Karpas-422 (cell line): ENCODE measurements around the gene KIAA2012. TPM values are rescaled to one million over a fixed set of nuclear protein-coding genes. Genes with fewer than 3 reads are reported as not detected.

Experiments used
- DNase-seq: peaks from one replicate; pipeline ENCODE4 v3.0.0-alpha.2; 2015
- H2AFZ ChIP-seq: fragments of 200-600 bp; sonication (generic); 2 replicates; pipeline ENCODE4 v1.6.1; 2014; ENCODE audit warnings: antibody characterized with exemption, low read length, mixed read lengths
- H3K27ac ChIP-seq: fragments of 200-600 bp; sonication (generic); 2 replicates; pipeline ENCODE4 v1.5.1; 2014; ENCODE audit warnings: mild to moderate bottlenecking, low read length, moderate library complexity
- H3K27me3 ChIP-seq: fragments of 200-600 bp; sonication (generic); 2 replicates; pipeline ENCODE4 v1.6.1; 2014; ENCODE audit warnings: low read length, mixed read lengths
- H3K36me3 ChIP-seq: fragments of 200-600 bp; sonication (generic); 2 replicates; pipeline ENCODE4 v1.6.1; 2014; ENCODE audit warnings: low read length, mixed read lengths; ENCODE audit not compliant: insufficient read depth
- H3K4me1 ChIP-seq: fragments of 200-600 bp; sonication (generic); 2 replicates; pipeline ENCODE4 v1.6.1; 2014; ENCODE audit warnings: mild to moderate bottlenecking, low read length, mixed read lengths
- H3K4me2 ChIP-seq: fragments of 200-600 bp; sonication (generic); 2 replicates; pipeline ENCODE4 v1.6.1; 2014; ENCODE audit warnings: low read length, low read depth, mild to moderate bottlenecking; ENCODE audit not compliant: poor library complexity, severe bottlenecking
- H3K4me3 ChIP-seq: fragments of 200-600 bp; sonication (generic); 2 replicates; pipeline ENCODE4 v1.5.1; 2014; ENCODE audit warnings: mild to moderate bottlenecking, antibody characterized with exemption, low read length, mixed read lengths
- H3K79me2 ChIP-seq: fragments of 200-600 bp; sonication (generic); 2 replicates; pipeline ENCODE4 v1.6.1; 2014; ENCODE audit warnings: mild to moderate bottlenecking, low read length, mixed read lengths
- H3K9ac ChIP-seq: fragments of 200-600 bp; sonication (generic); 2 replicates; pipeline ENCODE4 v1.6.0; 2014; ENCODE audit warnings: low read length
- H3K9me2 ChIP-seq: fragments of 200-600 bp; sonication (generic), shearing (Covaris generic); replicated peaks from 2 replicates; pipeline ENCODE4 v1.6.0; 2014; ENCODE audit warnings: mild to moderate bottlenecking, low read length, moderate library complexity; ENCODE audit not compliant: insufficient read depth
- H3K9me3 ChIP-seq: fragments of 300-700, 200-600 bp; sonication (generic); 2 replicates; pipeline ENCODE4 v1.6.1; 2014; ENCODE audit warnings: low read length, mixed read lengths
- H4K20me1 ChIP-seq: fragments of 200-600 bp; sonication (generic); 2 replicates; pipeline ENCODE4 v1.6.1; 2014; ENCODE audit warnings: mild to moderate bottlenecking, antibody characterized with exemption, low read length, low read depth; ENCODE audit not compliant: insufficient read depth
- total RNA-seq: library from RNA; depleted of rRNA; stranded (reverse); fragments of >200 nt; shearing (Covaris generic); gene quantifications from 2 replicates; pipeline ENCODE4 v1.2.3, GENCODE V29; 2014; ENCODE audit warnings: low replicate concordance

The KIAA2012 gene
- total RNA-seq, 1 experiment from 2014 or later = 0.89 TPM

DNA sequence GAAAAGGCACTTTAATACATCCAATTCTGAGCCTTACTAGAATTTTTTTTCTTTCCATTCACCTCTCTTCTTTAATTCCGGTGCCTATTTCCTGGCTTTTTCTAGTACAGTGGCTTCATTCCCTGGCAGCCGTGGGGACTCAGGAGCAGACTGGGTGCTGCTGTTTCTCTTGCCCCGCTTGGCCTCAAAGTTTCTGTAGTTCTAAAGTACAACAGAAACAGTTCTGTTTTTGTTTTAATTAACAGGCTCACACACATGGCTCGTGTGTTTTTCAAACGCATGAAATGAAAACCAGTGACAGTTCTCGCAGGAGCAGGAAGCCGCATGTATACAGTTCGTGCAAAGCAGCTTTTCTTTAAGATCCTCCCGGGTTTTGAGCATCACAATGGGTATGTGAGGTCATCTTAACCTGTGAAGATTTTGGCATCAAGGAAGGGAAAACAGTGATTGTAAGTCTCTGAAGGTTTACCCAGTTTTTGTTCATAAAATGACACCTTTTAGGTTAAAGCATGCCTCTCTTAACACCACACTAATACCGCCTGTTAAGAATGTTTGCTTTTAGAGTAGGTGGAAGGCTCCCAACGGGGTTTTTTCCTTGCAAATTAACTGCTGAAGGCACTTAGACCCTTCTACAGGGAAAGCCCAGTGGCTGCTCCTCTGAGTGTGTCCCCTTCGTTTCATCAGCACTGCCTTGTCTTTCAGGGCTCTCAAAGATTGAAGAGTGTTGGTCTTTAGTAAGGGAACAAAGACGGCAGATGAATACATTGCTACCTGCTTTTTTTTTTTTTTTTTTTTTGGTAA is 33.6 kb upstream of the KIAA2012 start:
- H3K36me3 ChIP-seq = no peaks in the 10 kb centered on the region
- no peak overlapping the region for H3K4me3 ChIP-seq
- DNase-seq = no peak
- peak overlapping the region; percentile 1 for H3K4me2 ChIP-seq
- no peaks in the 10 kb centered on the region for H3K9me2 ChIP-seq
- no peak overlapping the region for H2AFZ ChIP-seq
- H3K27ac ChIP-seq = no peak overlapping the region
- no peak overlapping the region for H3K9ac ChIP-seq
- H3K4me1 ChIP-seq = peaks cover 36% of the 10 kb centered on the region
- H4K20me1 ChIP-seq = no peaks in the 10 kb centered on the region; the same call in 1 of the 2 replicates
- no peaks in the 10 kb centered on the region for H3K27me3 ChIP-seq
- H3K9me3 ChIP-seq = no peaks in the 10 kb centered on the region
- no peaks in the 10 kb centered on the region for H3K79me2 ChIP-seq

DNA sequence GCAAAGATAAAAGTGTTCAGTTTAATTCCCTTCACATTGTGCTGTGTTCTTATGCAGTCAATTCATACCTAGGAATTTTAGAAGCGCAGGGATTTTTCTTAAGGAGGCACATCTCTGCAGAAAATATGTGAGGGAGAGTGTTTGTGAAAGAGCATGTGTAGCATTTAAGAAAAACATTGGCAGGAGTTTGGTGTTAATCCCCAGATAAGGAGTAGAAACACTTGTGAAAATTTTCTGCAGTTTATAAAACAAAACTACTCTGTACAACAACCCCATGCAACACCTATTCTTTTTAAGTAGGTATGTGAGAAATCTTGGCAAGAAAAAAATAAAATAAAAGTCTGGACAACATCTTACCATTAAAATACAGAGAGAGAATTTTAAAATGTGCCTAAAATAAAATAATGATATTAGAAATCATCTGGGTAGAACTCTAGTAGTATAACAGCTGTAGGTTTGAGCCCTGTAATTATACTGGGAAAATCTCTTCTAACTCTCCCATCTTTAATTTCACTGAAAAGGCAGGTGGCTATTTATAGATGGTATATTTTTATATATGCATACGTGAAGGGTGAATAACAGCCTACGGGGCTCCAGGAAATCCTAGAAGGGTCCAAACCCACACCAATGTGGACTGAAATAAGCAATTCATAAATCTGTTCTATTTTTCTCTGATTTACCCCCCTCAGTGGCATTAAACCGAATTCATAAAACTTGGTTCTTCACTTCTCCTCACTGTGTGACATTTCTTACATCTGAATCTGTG is 32.8 kb upstream of the KIAA2012 start:
- H3K9ac ChIP-seq = no peak overlapping the region
- no peak overlapping the region for H3K4me3 ChIP-seq
- no peaks in the 10 kb centered on the region for H3K9me3 ChIP-seq
- H3K79me2 ChIP-seq = no peaks in the 10 kb centered on the region
- H2AFZ ChIP-seq = no peak overlapping the region
- no peaks in the 10 kb centered on the region for H3K27me3 ChIP-seq
- DNase-seq = no peak
- H3K4me2 ChIP-seq = no peak overlapping the region
- no peaks in the 10 kb centered on the region for H3K36me3 ChIP-seq
- H3K9me2 ChIP-seq = no peaks in the 10 kb centered on the region
- peaks cover 30% of the 10 kb centered on the region for H3K4me1 ChIP-seq
- H4K20me1 ChIP-seq = no peaks in the 10 kb centered on the region
- H3K27ac ChIP-seq = no peak overlapping the region

DNA sequence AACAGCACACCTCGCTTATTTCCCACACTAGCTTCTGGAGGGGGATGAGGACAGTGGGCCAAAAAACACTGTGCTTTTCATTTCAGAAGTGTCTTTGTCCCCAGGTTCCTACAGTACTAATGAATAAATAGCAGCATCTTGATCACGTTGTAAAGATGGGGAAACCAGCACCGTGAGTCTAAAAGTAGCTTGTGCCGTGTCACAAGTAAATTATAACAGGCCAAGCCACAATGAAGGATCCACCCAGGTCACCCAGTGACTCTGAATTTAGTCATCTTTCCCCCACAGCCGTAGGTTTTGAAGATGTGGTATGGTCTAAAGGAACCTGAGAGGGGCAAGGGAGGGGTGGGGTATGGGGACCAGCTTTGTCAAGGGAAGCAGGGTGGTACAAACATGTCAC is 30.6 kb upstream of the KIAA2012 start:
- Histone ChIP-seq H3K79me2 (no peaks in the 10 kb centered on the region), H3K27me3 (no peaks in the 10 kb centered on the region), H3K4me3 (no peak overlapping the region), H3K9me3 (no peaks in the 10 kb centered on the region), H3K27ac (no peak overlapping the region), H3K9me2 (no peaks in the 10 kb centered on the region), H3K36me3 (no peaks in the 10 kb centered on the region), H2AFZ (no peak overlapping the region), H3K4me2 (no peak overlapping the region), H3K9ac (no peak overlapping the region), H3K4me1 (peaks cover 25% of the 10 kb centered on the region), H4K20me1 (no peaks in the 10 kb centered on the region)
- no peak for DNase-seq

DNA sequence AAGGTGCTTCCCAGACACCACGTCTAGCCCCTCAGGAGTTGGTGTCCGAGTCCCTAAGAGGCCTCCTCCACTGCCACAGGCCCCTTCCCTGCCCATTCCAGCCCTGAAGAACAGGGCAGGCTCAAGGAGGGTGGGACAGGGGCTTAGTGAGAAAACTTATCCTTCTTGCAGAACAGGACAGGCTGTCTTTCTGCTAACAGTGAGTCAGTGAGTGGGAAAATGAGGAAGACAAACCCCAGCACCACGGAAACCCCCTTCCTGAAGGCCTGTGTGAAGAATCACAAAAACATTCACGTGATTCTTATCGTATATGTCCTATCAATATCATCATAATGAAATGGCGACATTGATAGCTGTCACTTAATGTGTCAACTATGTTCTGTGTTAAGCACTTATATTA is 29.6 kb upstream of the KIAA2012 start:
- H3K4me2 ChIP-seq = no peak overlapping the region
- no peaks in the 10 kb centered on the region for H3K9me3 ChIP-seq
- no peak overlapping the region for H2AFZ ChIP-seq
- H3K4me3 ChIP-seq = no peak overlapping the region
- H3K27ac ChIP-seq = no peak overlapping the region
- peaks cover 20% of the 10 kb centered on the region for H3K4me1 ChIP-seq
- H3K27me3 ChIP-seq = no peaks in the 10 kb centered on the region
- no peaks in the 10 kb centered on the region for H3K36me3 ChIP-seq
- H3K9ac ChIP-seq = no peak overlapping the region
- H3K79me2 ChIP-seq = no peaks in the 10 kb centered on the region
- H4K20me1 ChIP-seq = no peaks in the 10 kb centered on the region
- no peaks in the 10 kb centered on the region for H3K9me2 ChIP-seq
- DNase-seq = no peak

DNA sequence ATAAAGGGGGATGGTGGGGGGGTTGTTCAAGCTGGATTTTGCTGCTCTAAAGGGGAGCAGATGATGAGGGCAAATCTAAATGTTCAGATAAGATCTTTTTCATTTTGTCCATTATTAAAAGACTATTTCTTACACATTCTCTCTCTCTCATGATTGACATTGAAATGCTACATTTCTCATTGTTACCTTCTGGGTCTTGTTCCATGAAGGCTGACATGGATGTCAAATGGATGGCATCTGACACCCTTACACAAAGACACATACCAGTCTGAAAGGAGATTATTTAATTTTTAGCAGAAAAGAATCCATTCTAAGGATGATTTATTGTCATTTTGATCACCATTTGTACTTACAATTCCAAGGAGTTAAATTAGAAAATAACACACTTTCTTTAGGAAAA is 28.3 kb upstream of the KIAA2012 start:
- no peak overlapping the region for H3K4me3 ChIP-seq
- no peak overlapping the region for H3K4me2 ChIP-seq
- H3K27ac ChIP-seq = no peak overlapping the region
- no peaks in the 10 kb centered on the region for H3K27me3 ChIP-seq
- H3K9ac ChIP-seq = no peak overlapping the region
- H3K79me2 ChIP-seq = no peaks in the 10 kb centered on the region
- H3K9me2 ChIP-seq = no peaks in the 10 kb centered on the region
- H3K9me3 ChIP-seq = no peaks in the 10 kb centered on the region
- H2AFZ ChIP-seq = no peak overlapping the region
- H4K20me1 ChIP-seq = no peaks in the 10 kb centered on the region
- peaks cover 7% of the 10 kb centered on the region for H3K4me1 ChIP-seq
- DNase-seq = no peak
- no peaks in the 10 kb centered on the region for H3K36me3 ChIP-seq

DNA sequence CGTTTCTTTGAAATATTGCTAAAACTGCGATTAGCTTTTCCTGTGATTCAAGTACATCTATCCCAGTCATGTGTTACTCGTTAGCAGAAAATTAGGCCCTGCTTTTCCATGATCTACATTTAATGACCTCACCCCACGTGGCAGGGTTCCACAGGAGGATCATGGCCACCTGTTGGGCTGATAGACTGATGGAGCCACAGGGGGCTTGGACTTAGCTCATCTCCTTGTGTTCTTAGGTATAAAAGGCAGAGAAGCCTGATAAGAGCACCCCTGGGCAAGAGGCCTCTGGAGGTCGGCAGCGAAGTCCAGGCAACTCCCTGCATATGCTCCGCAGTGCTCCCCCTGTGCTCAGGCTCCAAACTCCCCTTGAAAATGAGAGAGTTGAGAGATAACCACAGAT is 26.5 kb upstream of the KIAA2012 start:
- no peaks in the 10 kb centered on the region for H3K9me2 ChIP-seq
- no peak for DNase-seq
- no peaks in the 10 kb centered on the region for H3K9me3 ChIP-seq
- no peaks in the 10 kb centered on the region for H3K4me1 ChIP-seq
- H3K79me2 ChIP-seq = no peaks in the 10 kb centered on the region
- no peak overlapping the region for H2AFZ ChIP-seq
- no peak overlapping the region for H3K4me2 ChIP-seq
- H3K9ac ChIP-seq = no peak overlapping the region
- H3K4me3 ChIP-seq = no peak overlapping the region
- no peaks in the 10 kb centered on the region for H3K36me3 ChIP-seq
- H3K27me3 ChIP-seq = no peaks in the 10 kb centered on the region
- H4K20me1 ChIP-seq = no peaks in the 10 kb centered on the region
- H3K27ac ChIP-seq = no peak overlapping the region

DNA sequence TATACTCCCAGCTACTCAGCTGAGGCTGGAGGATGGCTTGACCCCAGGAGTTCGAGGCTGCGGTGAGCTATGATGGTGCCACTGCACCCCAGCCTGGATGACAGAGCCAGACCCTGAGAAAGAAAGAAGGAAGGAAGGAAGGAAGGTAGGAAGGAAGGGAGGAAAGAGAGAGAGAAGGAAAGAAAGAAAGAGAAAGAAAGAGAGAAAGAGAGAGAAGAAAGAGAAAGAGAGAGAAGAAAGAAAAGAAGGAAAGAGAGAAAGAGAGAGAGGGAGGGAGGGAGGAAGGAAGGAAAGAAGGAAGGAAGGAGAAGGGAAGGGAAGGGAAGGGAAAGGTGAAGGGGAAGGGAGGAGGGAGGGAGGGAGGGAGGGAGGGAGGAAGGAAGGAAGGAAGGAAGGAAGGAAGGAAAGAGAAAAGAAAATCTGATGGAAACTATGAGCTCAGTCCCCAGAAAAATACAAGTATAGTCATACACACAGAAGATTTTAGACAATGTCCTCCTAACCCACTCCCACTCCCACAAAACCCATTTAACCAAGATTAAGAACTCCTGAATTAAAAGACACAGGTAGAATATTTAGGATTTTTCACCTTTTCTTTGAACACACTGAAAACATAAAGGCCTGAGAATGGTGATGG is 23.8 kb upstream of the KIAA2012 start:
- no peaks in the 10 kb centered on the region for H3K9me3 ChIP-seq
- no peak overlapping the region for H2AFZ ChIP-seq
- no peak overlapping the region for H3K27ac ChIP-seq
- H3K4me1 ChIP-seq = no peaks in the 10 kb centered on the region
- H3K4me2 ChIP-seq = no peak overlapping the region
- H3K4me3 ChIP-seq = no peak overlapping the region
- H3K9me2 ChIP-seq = no peaks in the 10 kb centered on the region
- no peak overlapping the region for H3K9ac ChIP-seq
- DNase-seq = no peak
- H4K20me1 ChIP-seq = no peaks in the 10 kb centered on the region
- H3K79me2 ChIP-seq = no peaks in the 10 kb centered on the region
- H3K27me3 ChIP-seq = no peaks in the 10 kb centered on the region
- no peaks in the 10 kb centered on the region for H3K36me3 ChIP-seq

DNA sequence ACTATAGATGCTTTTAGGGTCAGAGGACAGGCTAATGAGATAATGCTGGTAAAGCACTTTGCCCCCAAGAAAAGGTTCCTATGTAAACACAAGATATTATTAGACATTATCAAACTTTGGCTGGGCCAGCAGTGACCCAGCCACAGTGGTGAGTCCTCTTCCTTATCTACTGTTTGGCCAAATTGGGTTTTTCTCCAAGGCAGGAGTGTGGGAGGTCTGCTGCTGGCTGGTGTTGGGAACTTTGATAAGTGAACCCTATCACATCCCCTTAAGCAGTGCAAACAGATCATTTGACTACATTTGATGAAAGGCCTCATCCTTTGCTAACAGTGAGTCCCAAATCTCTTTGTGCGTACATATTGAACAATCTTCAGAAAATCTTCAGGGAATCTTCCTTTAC is 23.2 kb upstream of the KIAA2012 start:
- no peaks in the 10 kb centered on the region for H3K4me1 ChIP-seq
- H3K9me3 ChIP-seq = no peaks in the 10 kb centered on the region
- H3K4me2 ChIP-seq = no peak overlapping the region
- H2AFZ ChIP-seq = no peak overlapping the region
- H3K36me3 ChIP-seq = no peaks in the 10 kb centered on the region
- DNase-seq = no peak
- no peak overlapping the region for H3K4me3 ChIP-seq
- no peaks in the 10 kb centered on the region for H3K9me2 ChIP-seq
- H3K27ac ChIP-seq = no peak overlapping the region
- no peak overlapping the region for H3K9ac ChIP-seq
- no peaks in the 10 kb centered on the region for H4K20me1 ChIP-seq
- H3K27me3 ChIP-seq = no peaks in the 10 kb centered on the region
- no peaks in the 10 kb centered on the region for H3K79me2 ChIP-seq
